GM12874 (cell line): ENCODE measurements around the gene ARHGAP10.

Source experiments
- TF ChIP-seq, protein P1 (sequence below): IDR thresholded peaks from 2 replicates; pipeline ENCODE4 v1.5.1; 2011; ENCODE audit warnings: low read depth, mild to moderate bottlenecking, control low read depth, low read length, moderate library complexity; ENCODE audit not compliant: insufficient read depth

Gene ARHGAP10

DNA sequence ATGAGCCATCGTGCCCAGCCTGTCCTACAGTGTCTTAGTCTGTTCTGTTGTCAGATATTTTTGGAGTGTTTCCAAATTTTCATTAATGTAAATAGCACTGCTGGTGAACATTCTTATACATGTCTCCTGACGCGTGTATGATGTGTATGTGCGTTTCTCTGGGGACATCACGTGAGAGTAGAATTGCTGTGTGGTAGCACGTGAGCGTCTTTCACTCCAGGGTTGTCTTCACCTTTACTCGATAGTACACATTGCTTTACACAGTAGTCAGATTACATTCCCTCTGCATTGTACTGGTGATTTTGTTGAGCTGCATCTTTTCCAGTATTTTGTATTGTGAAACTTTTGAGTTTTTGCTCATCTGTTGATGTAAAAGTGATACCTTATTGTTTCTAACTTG, 60.0 kb downstream of the ARHGAP10 start:
- TF ChIP-seq, protein P1, sequence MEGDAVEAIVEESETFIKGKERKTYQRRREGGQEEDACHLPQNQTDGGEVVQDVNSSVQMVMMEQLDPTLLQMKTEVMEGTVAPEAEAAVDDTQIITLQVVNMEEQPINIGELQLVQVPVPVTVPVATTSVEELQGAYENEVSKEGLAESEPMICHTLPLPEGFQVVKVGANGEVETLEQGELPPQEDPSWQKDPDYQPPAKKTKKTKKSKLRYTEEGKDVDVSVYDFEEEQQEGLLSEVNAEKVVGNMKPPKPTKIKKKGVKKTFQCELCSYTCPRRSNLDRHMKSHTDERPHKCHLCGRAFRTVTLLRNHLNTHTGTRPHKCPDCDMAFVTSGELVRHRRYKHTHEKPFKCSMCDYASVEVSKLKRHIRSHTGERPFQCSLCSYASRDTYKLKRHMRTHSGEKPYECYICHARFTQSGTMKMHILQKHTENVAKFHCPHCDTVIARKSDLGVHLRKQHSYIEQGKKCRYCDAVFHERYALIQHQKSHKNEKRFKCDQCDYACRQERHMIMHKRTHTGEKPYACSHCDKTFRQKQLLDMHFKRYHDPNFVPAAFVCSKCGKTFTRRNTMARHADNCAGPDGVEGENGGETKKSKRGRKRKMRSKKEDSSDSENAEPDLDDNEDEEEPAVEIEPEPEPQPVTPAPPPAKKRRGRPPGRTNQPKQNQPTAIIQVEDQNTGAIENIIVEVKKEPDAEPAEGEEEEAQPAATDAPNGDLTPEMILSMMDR: no peak

DNA sequence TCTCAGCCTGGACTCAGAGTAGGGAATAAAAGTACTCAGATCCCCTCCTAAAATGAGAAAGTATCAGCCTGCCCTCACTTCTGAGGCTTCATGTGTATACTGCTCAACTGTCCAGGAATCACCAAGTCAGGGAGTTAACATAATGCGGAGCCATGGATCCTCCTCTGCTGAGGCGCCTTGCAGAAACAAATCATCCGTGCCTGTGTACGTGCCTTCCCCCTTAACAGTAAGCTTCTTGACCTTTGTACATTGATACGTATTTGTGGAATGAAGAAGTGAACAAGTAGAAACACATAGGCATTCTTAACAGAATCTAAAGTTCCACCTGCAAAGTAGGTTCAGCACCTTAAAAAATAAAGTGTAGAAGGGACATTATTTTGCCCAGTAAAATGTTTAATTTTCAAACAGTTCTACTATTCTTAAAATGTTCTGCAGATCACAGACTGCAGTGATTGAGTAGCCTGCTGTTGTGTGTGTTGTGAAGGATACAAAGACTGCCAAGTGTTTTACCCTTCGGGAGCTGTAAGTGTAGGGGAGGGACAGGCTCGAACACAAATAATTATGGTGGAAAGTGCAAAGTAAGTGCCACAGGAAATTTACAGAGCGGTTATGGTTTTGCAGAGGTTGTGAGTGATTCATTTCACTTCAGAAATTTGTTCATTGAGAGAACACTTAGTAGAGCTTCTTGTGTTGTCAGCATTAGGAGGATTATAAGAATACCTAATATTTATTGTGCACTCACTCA, 61.9 kb downstream of the ARHGAP10 start:
- TF ChIP-seq, protein P1: no peak

DNA sequence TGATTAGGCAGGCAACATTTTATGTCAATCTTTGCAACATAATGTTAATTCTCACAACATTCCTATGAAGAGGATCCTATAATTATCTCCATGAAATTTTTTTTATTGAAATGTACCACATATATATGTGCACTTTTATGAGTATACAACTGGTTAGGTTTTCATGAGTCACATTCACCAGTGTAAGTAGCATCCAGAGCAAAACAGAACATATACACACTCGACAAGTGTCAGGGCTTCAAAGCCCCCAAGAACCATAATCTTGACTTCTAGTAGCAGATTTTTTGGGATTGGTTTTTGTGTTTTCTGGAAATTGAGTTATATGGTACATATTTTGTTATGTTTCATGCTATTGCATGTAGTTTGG, 62.4 kb downstream of the ARHGAP10 start:
- TF ChIP-seq, protein P1: no peak

DNA sequence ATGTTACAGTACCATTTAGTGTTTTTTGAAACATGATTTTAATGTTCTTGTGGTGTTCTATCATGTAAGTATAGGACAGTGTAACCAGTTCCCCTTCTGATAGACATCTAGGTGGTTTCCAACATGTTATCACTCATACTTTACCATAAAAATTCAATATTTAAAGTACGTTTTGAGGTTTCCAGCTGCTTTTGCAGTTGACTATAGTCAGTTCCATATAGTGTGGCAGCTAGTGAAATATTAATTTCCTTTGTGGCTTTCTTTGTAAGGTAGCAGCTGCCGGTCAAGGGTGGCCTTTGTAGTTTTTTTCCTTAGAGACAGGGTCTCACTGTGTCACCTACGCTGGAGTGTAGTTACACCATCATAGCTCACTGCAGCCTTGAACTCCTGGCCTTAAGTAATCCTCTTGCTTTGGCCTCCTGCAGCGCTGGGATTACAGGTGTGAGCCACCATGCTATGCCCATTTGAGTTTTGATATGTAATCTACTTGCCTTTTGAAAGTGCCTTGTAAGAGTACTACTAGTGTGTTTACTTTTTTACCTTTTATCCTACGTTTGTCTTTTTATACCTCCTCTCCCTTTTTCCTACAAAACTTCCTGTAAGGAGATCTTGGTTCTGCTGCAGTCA, 63.0 kb downstream of the ARHGAP10 start:
- TF ChIP-seq, protein P1: no peak

DNA sequence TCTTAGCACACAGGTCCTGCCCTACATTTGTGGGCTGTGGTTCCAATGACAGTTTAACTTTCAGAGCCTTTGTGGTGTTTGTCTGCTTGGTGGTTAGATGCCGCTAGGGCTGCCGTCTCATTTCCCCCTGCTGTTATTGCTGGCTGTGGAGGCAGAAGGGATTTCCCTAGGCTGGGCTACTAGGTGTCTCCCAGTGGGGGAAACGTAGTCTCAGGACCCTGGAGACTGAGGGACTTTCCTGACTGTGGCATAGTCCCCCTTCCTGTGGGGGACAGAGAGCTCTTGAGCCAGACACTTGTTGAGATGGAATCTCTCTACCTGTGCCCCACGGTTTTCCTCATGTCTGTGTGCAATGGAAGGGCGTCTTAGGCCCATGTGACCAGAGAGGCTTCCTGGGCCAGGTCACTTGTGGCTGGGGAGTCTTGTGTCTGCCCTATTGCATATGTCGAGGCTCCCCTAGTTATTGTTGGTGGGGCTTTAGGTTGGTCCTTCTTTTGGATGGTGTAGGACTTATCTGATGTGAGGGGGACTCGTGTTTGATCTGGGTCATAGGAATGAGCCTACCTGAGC, 68.2 kb downstream of the ARHGAP10 start:
- TF ChIP-seq, protein P1: 0 out of 2 replicates have a peak, but pooled peaks have one; percentile 5

DNA sequence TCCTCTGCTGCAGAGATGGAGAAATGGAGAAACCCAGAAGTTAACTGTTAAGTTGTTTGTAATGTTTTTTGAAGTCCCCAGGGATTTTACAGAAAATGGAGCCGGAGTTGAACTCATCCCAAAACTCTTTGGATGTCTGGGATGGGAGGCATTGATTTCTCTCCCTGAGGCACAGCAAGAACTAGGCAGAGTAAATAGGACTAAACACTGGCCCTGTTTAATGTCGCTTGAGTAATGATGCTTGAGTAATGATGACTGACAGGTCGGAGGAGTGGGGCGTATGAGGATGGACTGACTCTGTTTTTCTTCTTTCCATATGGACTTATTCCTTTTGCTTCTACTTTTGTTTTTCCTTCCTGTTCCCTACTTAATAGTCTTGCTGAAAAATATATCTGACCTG, 69.9 kb downstream of the ARHGAP10 start:
- TF ChIP-seq, protein P1: no peak

DNA sequence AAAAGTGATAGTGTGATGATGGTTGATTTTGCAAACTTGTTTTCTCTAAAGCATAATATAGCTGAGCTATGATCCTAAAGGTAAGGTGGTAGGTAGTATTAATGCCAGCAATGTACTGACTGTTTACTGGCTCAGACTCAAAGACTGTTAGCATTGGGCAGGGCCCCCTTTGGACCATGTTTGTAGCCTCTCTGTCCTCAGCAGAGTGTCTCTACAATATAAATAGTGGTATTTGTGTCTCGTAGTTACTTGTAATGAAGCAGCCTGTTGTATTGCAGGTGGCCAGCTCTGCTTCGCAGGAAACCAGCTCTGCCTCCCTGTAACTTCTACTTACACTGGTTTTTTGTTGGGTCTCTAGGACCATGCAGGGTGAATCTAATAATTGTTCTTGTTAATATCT, 70.5 kb downstream of the ARHGAP10 start:
- TF ChIP-seq, protein P1: no peak
